Neural cell (in vitro differentiated cells): ENCODE data around the gene GCNT1.

Experiments
- CTCF ChIP-seq: fragments of 450-650 bp; IDR thresholded peaks from 2 replicates; pipeline ENCODE4 v1.5.1; 2014; ENCODE audit warnings: antibody characterized with exemption, mild to moderate bottlenecking, moderate library complexity; ENCODE audit not compliant: poor library complexity, severe bottlenecking
- EP300 ChIP-seq: fragments of 450-650 bp; conservative IDR thresholded peaks from 2 replicates; pipeline ENCODE4 v1.6.1; 2014; ENCODE audit warnings: antibody characterized with exemption, mild to moderate bottlenecking, moderate library complexity; ENCODE audit not compliant: poor library complexity, severe bottlenecking
- EZH2 ChIP-seq: fragments of 200-600, 300-800 bp; shearing (Covaris generic), sonication (generic); IDR thresholded peaks from 2 replicates; pipeline ENCODE4 v1.6.1; 2014; ENCODE audit warnings: antibody characterized with exemption, low read length, borderline replicate concordance, mild to moderate bottlenecking; ENCODE audit not compliant: insufficient read depth, poor library complexity, severe bottlenecking
- REST ChIP-seq: IDR thresholded peaks from 2 replicates; pipeline ENCODE4 v1.6.1; 2012; ENCODE audit warnings: borderline replicate concordance

GRCh38 chr9:76415731-76416130 is 43.3 kb upstream of the GCNT1 start:
- TF ChIP-seq REST (no peak), CTCF (no peak), EP300 (no peak), EZH2 (no peak)
